HUES64 (cell line): ENCODE data around the gene YBX1.

ENCODE experiments used
- H3K27ac ChIP-seq: 2 replicates; pipeline ENCODE4 v1.7.0; 2013; ENCODE audit warnings: low read depth, low read length, inconsistent platforms
- H3K27me3 ChIP-seq: 2 replicates; pipeline ENCODE4 v1.6.1; 2013; ENCODE audit warnings: mild to moderate bottlenecking, low read length; ENCODE audit not compliant: insufficient read depth
- H3K36me3 ChIP-seq: 2 replicates; pipeline ENCODE4 v1.6.1; 2013; ENCODE audit warnings: mild to moderate bottlenecking, low read length; ENCODE audit not compliant: insufficient read depth
- H3K4me1 ChIP-seq: 2 replicates; pipeline ENCODE4 v1.6.1; 2013; ENCODE audit warnings: mild to moderate bottlenecking, low read length, moderate library complexity; ENCODE audit not compliant: insufficient read depth
- H3K4me3 ChIP-seq: 2 replicates; pipeline ENCODE4 v1.5.1; 2013; ENCODE audit warnings: mild to moderate bottlenecking, low read length, moderate library complexity
- H3K9ac ChIP-seq: 2 replicates; pipeline ENCODE4 v1.6.1; 2013; ENCODE audit warnings: mild to moderate bottlenecking, low read depth, low read length
- H3K9me3 ChIP-seq: 2 replicates; pipeline ENCODE4 v1.6.1; 2013; ENCODE audit warnings: low read depth, low read length; ENCODE audit not compliant: insufficient read depth
- WGBS: fragments of 150-250, 120-280 bp; methylation state at CpG from one replicate; pipeline ENCODE4 v1.1.7; 2013; ENCODE audit warnings: missing lambda C conversion rate; 5-methylcytosine and 5-hydroxymethylcytosine counted together

Gene YBX1

DNA sequence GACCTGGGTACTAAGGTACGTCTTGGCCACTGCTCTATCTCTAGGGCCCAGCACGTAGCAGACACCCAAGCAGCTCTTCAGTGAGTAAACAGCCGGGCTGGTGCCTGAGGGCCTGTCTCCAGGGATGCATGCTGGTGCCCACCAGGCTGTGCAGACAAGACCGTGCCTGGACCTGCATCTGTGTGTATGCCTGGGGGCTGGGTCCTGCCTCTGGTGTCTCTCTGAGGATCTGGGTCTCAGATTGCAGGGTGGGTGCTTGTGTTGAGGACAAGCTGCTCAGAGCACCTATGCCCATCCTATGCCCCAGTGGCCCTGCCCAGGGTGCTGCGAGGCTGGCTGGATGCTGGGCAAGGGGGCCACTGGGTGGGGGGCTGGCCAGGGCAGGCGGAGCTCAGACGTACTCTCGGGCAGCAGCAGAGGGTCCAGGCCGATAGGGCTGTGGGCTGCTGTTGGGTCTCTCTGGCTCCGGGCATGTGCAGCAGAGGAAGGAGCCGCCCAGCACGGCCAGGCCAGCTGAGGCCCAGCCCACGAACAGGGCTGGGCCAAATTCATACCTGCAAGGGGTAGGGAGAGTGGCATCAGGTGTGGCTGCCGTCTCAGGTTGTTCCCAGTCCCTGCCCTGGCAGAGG is 53.4 kb downstream of the YBX1 start:
- H3K4me3 ChIP-seq = no peak overlapping the region
- H3K4me1 ChIP-seq = peaks cover 16% of the 10 kb centered on the region
- WGBS = 91% methylated on average over 14 of the region's 14 CpGs
- H3K27ac ChIP-seq = no peak overlapping the region
- H3K9me3 ChIP-seq = no peaks in the 10 kb centered on the region
- no peaks in the 10 kb centered on the region for H3K36me3 ChIP-seq
- H3K9ac ChIP-seq = no peak overlapping the region
- no peaks in the 10 kb centered on the region for H3K27me3 ChIP-seq

DNA sequence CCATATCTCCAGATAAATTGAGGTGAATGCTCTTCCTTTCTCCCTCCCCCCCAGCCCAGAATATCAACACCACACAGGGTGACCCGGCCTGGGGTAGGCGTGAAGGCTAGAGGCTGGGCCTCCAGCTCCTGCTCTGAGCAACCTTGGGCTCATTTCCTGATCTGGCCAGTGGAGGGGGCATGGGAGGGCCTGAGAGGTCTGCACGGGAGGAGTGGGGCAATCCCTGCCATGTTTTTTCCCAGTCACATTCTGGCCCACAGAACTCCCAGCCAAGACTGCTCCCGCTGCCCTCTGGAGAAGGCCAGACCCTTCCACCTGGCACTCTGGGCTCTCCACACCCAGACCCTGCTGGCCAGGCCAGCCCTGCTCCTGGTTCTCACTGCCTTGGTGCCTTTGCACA is 53.9 kb downstream of the YBX1 start:
- no peak overlapping the region for H3K4me3 ChIP-seq
- peaks cover 21% of the 10 kb centered on the region for H3K4me1 ChIP-seq
- H3K9ac ChIP-seq = no peak overlapping the region
- no peaks in the 10 kb centered on the region for H3K9me3 ChIP-seq
- no peaks in the 10 kb centered on the region for H3K27me3 ChIP-seq
- WGBS = 77% methylated on average over 4 of the region's 4 CpGs
- H3K36me3 ChIP-seq = no peaks in the 10 kb centered on the region
- no peak overlapping the region for H3K27ac ChIP-seq

DNA sequence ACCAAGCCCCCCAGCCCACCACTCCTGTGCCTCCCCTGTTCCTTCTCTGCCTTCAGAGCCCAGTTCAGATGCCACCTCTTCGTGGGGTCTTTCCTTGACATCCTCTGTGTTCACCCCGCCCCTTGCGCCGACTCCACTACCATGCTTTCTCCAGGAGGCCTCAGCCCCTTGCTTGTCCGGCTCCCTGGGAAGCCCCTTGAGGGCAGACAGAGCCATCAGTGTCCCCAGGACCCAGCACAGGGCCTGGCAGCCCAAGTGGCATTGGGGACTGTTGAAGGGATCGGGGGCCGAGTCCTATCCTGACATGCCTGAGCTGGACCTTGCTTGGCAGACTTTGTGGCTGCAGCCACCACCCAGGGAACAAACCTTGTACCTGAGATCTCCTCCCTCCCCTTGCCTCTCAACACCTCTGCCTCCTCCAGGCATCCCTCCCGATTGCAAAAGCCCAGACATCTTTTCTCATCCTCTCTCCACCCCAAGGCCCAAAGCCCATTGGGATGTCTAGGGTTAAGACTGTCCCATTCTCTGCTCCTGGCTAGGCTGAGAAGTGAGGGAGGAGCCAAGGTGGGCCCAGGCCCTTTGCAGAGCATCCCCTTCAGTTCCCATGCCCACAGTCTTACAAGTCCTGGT is 54.5 kb downstream of the YBX1 start:
- no peak overlapping the region for H3K27ac ChIP-seq

DNA sequence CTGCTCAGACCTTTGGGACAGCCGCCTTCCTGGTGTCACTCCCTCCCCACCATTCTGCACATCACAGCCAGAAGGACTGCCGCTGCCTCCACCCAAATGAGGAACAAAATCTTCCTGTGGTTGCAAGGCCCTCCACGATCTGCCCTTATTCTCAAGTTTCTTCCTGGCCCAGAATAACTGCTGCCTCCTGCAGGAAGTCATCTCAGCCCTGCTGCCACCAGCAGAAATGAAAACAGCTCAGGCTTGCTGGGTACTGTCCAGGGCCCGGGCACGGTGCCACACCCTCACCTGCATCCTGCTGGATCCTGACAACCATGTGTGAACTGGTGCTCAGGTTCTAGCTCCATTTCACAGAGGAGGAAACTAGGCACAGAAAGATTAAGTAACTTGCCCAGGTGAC is 55.0 kb downstream of the YBX1 start:
- Histone ChIP-seq H3K27me3 (no peaks in the 10 kb centered on the region), H3K4me3 (no peak overlapping the region), H3K4me1 (peaks cover 29% of the 10 kb centered on the region), H3K27ac (no peak overlapping the region), H3K9ac (no peak overlapping the region), H3K36me3 (no peaks in the 10 kb centered on the region), H3K9me3 (no peaks in the 10 kb centered on the region)
- 90% methylated on average over 5 of the region's 5 CpGs for WGBS

More for the DNA sequence above, 54.5 kb downstream of the YBX1 start:
- 83% methylated on average over 8 of the region's 8 CpGs for WGBS
- no peak overlapping the region for H3K9ac ChIP-seq
- H3K4me1 ChIP-seq = peaks cover 26% of the 10 kb centered on the region
- no peaks in the 10 kb centered on the region for H3K9me3 ChIP-seq
- no peaks in the 10 kb centered on the region for H3K27me3 ChIP-seq
- H3K36me3 ChIP-seq = no peaks in the 10 kb centered on the region
- no peak overlapping the region for H3K4me3 ChIP-seq

DNA sequence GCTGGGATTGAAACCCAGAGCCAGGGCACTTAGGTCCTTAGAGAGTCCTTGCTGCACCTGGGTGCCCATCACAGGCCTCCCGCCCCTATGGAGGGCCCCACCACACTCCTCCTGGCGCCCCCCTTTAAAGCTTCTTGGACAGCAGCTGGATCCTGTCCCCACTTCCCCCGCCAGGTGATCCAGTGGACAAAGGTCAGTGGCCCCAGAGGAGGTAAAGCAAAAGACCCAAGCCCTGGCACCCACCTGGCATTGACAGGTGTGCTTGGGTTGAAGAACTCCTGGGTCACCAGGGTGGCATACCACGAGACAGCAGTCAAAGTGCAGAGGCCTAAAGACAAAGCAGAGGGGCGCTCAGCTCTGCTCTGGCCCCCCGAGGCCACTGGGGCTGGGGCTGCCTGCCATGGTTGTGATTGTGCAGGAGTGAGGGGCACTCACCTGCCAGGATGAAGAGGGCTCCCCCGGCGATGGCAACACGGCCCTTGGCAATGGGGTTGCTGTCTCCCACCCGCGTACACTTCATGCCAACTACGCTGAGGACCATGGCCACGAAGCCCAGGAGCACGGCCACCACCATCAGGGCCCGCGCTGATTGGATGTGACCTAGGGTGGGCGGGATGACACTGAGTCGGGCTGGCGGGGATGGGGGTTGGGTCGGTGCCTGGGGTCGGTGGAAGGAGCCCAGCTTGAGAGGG is 55.9 kb downstream of the YBX1 start:
- H3K36me3 ChIP-seq = no peaks in the 10 kb centered on the region
- H3K9ac ChIP-seq = no peak overlapping the region
- H3K9me3 ChIP-seq = no peaks in the 10 kb centered on the region
- peaks cover 31% of the 10 kb centered on the region for H3K4me1 ChIP-seq
- H3K4me3 ChIP-seq = no peak overlapping the region
- 87% methylated on average over 21 of the region's 21 CpGs for WGBS
- H3K27me3 ChIP-seq = no peaks in the 10 kb centered on the region
- no peak overlapping the region for H3K27ac ChIP-seq

DNA sequence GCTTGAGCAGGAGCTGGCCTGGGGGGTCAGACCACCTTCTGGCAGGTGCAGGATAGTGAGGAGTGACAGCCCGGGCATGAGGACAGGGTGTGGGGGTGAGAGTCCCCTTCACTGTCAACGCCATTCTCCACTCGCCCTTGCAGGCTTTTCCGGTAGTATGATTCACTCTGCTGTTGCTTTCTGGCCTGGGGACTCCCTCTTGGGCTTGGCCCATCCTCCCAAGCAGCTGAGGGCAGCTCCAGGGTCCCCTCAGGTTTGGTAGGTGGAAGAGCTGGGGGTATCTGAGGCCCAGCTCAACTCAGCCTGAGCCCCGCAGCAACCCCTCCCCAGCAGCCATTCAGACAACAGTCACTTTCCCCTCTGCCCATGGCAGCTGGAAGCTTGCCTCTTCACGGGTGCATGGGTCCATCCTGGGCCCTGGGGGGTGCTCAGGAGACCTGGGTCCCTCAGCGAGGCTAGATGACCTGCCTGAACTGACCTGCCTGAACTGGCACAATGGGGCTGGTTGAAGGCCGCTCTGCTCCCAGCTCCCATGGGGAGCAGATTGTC is 56.5 kb downstream of the YBX1 start:
- Histone ChIP-seq H3K36me3 (no peaks in the 10 kb centered on the region), H3K9ac (no peak overlapping the region), H3K27me3 (no peaks in the 10 kb centered on the region), H3K4me3 (no peak overlapping the region), H3K9me3 (no peaks in the 10 kb centered on the region), H3K27ac (no peak overlapping the region), H3K4me1 (peaks cover 36% of the 10 kb centered on the region)
- 87% methylated on average over 8 of the region's 8 CpGs for WGBS

DNA sequence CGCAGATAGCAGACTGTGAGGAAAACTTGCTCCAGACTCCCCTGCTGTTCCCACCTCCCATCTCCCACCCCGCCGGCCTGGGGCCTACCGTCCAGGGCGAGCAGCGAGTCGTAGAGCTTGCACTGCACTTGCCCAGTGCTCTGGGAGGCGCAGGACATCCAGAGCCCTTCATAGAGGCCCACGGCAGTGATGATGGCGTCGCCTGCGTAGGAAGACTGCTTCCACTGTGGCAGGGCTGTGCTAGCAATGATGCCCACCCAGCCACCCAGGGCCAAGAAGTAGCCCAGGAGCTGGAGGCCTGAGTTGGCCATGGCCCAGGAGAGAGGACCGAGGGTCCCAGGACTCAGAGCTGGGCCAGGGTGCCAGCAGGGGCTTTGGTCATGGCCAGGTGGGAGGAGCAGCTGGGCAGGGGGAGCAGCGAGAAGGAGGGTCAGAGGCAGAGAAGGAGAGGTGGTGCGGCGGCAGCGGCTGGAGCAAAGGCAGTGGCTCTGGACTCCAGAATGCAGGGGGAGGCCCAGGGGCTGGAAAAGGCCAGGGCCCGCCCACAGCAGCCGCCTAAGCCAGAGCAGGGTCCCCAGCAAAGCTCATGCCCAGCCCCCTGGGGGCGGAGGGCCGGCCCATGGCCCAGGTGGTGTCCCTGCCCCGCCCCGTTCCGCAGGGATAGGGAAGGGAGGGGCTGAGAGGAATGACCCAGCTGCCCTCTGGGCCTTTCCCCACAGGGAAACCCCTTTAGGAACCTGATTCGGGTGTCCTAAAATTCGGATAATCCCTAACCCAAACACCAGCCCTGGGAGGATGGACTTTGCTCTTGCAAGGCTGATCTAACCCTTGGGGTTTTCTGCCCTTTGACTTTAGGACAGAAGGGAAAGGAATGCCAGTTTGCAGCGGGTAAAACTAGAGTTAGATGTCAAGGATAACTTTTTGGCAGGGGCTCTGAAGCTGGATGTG is 57.8 kb downstream of the YBX1 start, which contains the start of gene CLDN19:
CLDN19 (minus strand) TSS at position 484 of the 948 bp plus-strand sequence; CDS start at position 311, 173 bp downstream.
- no peaks in the 10 kb centered on the region for H3K27me3 ChIP-seq
- H3K4me1 ChIP-seq = peaks cover 36% of the 10 kb centered on the region
- no peaks in the 10 kb centered on the region for H3K9me3 ChIP-seq
- H3K27ac ChIP-seq = peak within 1 kb of the TSS; percentile 59; the same call in 1 of the 2 replicates
- H3K4me3 ChIP-seq = peak within 1 kb of the TSS; percentile 43
- no peaks in the 10 kb centered on the region for H3K36me3 ChIP-seq
- H3K9ac ChIP-seq = peak within 1 kb of the TSS; percentile 2; the same call in 1 of the 2 replicates
- 33% methylated on average over 27 of the region's 27 CpGs for WGBS

DNA sequence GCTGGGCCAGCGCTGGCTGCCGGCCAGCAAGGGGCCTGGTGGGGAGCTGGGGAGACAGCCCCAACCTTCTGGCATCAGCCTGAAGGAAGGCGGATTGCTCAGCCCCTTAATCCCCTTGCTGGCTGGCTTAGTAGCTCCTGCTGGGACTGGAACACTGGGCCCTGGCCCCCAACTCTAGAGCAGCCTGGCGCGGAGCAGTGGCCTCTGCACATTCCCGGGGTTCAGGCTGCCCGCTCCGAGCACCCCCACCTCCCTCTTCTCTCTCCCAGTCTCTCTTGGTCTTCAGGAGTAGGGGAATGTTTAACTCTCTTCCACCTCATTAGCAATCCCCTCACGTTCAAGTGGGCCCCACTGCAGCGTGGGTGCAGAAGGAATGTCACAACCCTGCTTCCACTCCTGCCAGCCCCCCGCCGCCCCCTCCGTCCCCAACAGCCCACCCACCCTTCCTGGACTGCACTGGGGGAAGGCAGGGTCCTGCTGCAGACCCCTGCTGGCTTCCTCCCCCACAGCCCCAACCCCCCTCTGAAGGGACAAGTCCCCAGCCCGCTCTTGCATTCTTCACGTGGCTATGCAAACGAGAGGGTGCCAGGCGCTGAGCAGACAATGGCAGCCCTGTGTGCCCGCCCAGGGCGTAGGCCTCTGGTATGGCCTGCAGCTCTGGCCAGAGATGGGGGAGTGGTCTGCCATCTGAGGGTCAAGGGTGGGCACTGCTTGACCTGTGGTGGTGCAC is 58.8 kb downstream of the YBX1 start:
- H3K36me3 ChIP-seq = peaks cover 5% of the 10 kb centered on the region
- WGBS = 48% methylated on average over 14 of the region's 19 CpGs
- H3K4me3 ChIP-seq = peak overlapping the region; percentile 43; the same call in 1 of the 2 replicates
- peaks cover 36% of the 10 kb centered on the region for H3K4me1 ChIP-seq
- H3K27ac ChIP-seq = peak overlapping the region; percentile 35
- no peaks in the 10 kb centered on the region for H3K27me3 ChIP-seq
- H3K9ac ChIP-seq = peak overlapping the region; percentile 25
- no peaks in the 10 kb centered on the region for H3K9me3 ChIP-seq

DNA sequence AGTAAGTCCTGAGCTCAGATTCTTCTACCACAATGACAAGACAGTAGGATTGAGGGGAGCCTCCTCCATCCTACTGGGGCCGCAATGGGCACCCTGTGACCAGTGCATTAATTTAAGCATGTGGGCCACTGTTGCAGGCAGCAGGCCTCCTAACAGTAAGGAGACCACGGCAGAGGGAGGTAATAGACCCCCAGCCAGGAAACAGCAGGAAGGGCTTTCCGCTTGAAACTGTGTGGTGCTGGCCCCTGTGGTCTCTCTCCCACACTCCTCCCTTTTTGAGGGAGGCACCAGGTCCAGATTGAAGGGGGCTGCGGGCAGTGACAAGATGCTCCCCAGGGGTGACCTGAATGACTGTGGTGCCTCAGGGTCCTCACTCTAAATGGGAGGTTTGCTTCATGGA is 59.5 kb downstream of the YBX1 start:
- Histone ChIP-seq H3K27ac (peak overlapping the region; percentile 35; the same call in 1 of the 2 replicates), H3K4me1 (peaks cover 36% of the 10 kb centered on the region), H3K4me3 (no peak overlapping the region), H3K9ac (peak overlapping the region; percentile 25; the same call in 1 of the 2 replicates), H3K27me3 (no peaks in the 10 kb centered on the region), H3K9me3 (no peaks in the 10 kb centered on the region), H3K36me3 (peaks cover 12% of the 10 kb centered on the region)
- WGBS = 93% methylated on average over 4 of the region's 4 CpGs

DNA sequence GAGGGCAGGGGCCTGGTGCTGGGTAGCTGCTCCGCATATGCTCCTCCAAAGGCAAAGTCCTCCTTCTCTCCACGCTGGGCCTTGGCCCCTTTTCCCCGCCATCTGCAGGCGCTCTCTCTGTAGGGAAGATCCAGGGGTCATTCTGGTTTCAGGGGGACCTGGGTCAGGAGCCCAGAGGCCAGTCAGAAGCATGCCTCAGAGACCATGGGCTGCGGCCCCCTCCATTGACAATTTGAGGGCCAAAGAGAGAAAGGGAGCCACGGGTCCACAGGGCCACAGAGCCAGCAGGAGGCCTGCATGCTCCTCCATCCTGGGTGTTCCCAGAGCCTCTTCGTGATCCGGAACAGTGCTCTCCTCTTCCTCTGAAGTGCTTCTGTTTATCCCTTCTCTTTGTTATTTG is 59.9 kb downstream of the YBX1 start:
- Histone ChIP-seq H3K4me1 (peaks cover 36% of the 10 kb centered on the region), H3K9me3 (no peaks in the 10 kb centered on the region), H3K4me3 (no peak overlapping the region), H3K27ac (no peak overlapping the region), H3K27me3 (no peaks in the 10 kb centered on the region), H3K36me3 (peaks cover 15% of the 10 kb centered on the region), H3K9ac (no peak overlapping the region)
- WGBS = 90% methylated on average over 8 of the region's 8 CpGs
